Endothelial cell of umbilical vein (primary cell): ENCODE measurements around the gene MBNL2. TPM values are rescaled to one million over a fixed set of nuclear protein-coding genes. Genes with fewer than 3 reads are reported as not detected.

Experiments
- BruUV-seq: library from RNA; stranded (reverse); fragments of 400-500 nt; replicated peaks from 2 replicates; lab custom pipeline; 2021; lab: Mats Ljungman, UMichigan
- CTCF ChIA-PET: fragments of 300-600, 350-600 bp; sonication (Branson Sonifier 250); formaldehyde crosslinking; loops from one replicate; lab custom pipeline; 2021; ENCODE audit warnings: antibody characterized with exemption, inconsistent platforms; lab: Charles Lee
- POLR2A ChIA-PET: fragments of 300-600, 350-600 bp; sonication (Branson Sonifier 250); formaldehyde crosslinking; loops from one replicate; lab custom pipeline; 2021; ENCODE audit warnings: antibody characterized with exemption, inconsistent platforms; lab: Charles Lee
- DNase-seq: peaks from one replicate; pipeline ENCODE4 v3.0.0-alpha.2; 2011; ENCODE audit warnings: low read depth, low spot score
- FAIRE-seq: peaks from 2 replicates; lab custom pipeline; 2011; peaks lifted over from hg19 to GRCh38; lab: Jason Lieb, UNC
- H2AFZ ChIP-seq: 2 replicates; pipeline ENCODE4 v1.6.0; 2012; ENCODE audit warnings: low read depth, low read length, control low read depth, inconsistent platforms
- H3K27ac ChIP-seq: 2 replicates; pipeline ENCODE4 v1.5.1; 2011; ENCODE audit warnings: low read depth, mild to moderate bottlenecking, control low read depth, low read length, moderate library complexity; ENCODE audit not compliant: insufficient read depth
- H3K27me3 ChIP-seq, 2 experiments: 2 replicates each; pipeline versions ENCODE4 v1.6.0 to v1.6.1; 2011; ENCODE audit warnings: low read length in 2 of 2, mixed read lengths in 1 of 2; ENCODE audit not compliant: control insufficient read depth in 2 of 2, insufficient read depth in 2 of 2
- H3K36me3 ChIP-seq, 2 experiments: 2 replicates in 1 of 2; 3 replicates in 1 of 2; pipeline ENCODE4 v1.5.1; 2011; ENCODE audit warnings: low read length in 2 of 2, mild to moderate bottlenecking in 1 of 2, moderate library complexity in 1 of 2; ENCODE audit not compliant: control insufficient read depth in 2 of 2, insufficient read depth in 2 of 2; ENCODE audit errors: extremely low read depth in 1 of 2
- H3K4me1 ChIP-seq: 3 replicates; pipeline ENCODE4 v1.5.1; 2011; ENCODE audit warnings: mild to moderate bottlenecking, low read length; ENCODE audit not compliant: control insufficient read depth, insufficient read depth; ENCODE audit errors: extremely low read depth
- H3K4me2 ChIP-seq: 2 replicates; pipeline ENCODE4 v1.6.1; 2011; ENCODE audit warnings: low read length, control low read depth, mixed read lengths; ENCODE audit not compliant: insufficient read depth
- H3K4me3 ChIP-seq, 3 experiments: fragments of 200-600 bp in 1 of 3; sonication (generic), shearing (Covaris generic) in 1 of 3; replicated peaks in 1 of 3; 2 replicates each; pipeline ENCODE4 v1.5.1; 2011 to 2016; ENCODE audit warnings: control low read depth in 3 of 3, low read length in 3 of 3, mild to moderate bottlenecking in 2 of 3, inconsistent platforms in 1 of 3, low read depth in 1 of 3, moderate library complexity in 1 of 3; ENCODE audit not compliant: insufficient read depth in 1 of 3
- H3K79me2 ChIP-seq: 2 replicates; pipeline ENCODE4 v1.6.0; 2012; ENCODE audit warnings: low read length, inconsistent platforms; ENCODE audit not compliant: control insufficient read depth, insufficient read depth
- H3K9ac ChIP-seq: replicated peaks from 2 replicates; pipeline ENCODE3; 2011; ENCODE audit warnings: low read length, control low read depth; ENCODE audit not compliant: insufficient read depth; ENCODE audit errors: extremely low read depth
- H3K9me1 ChIP-seq: replicated peaks from 3 replicates; pipeline ENCODE4 v1.6.0; 2011; ENCODE audit warnings: mild to moderate bottlenecking, low read length; ENCODE audit not compliant: control insufficient read depth, insufficient read depth; ENCODE audit errors: extremely low read depth
- H3K9me3 ChIP-seq: replicated peaks from 2 replicates; pipeline ENCODE4 v1.5.1; 2012; ENCODE audit warnings: low read length, inconsistent platforms; ENCODE audit not compliant: control insufficient read depth, insufficient read depth
- H4K20me1 ChIP-seq: replicated peaks from 2 replicates; pipeline ENCODE3; 2011; ENCODE audit warnings: mild to moderate bottlenecking, low read length; ENCODE audit not compliant: control insufficient read depth, insufficient read depth; ENCODE audit errors: extremely low read depth
- CTCF ChIP-seq, 2 donors: IDR thresholded peaks; 1 replicate in 1 of 2; 2 replicates in 1 of 2; pipeline ENCODE4 v1.5.1; 2011; ENCODE audit warnings: low read length in 2 of 2, mild to moderate bottlenecking in 2 of 2, moderate library complexity in 2 of 2, control low read depth in 1 of 2, inconsistent platforms in 1 of 2, low read depth in 1 of 2; ENCODE audit not compliant: insufficient read depth in 1 of 2; ENCODE audit errors: extremely low read depth in 1 of 2
- EZH2 ChIP-seq: IDR thresholded peaks from 2 replicates; pipeline ENCODE4 v1.6.1; 2012; ENCODE audit warnings: borderline replicate concordance, low read depth, mild to moderate bottlenecking, moderate library complexity, low read length, inconsistent platforms; ENCODE audit not compliant: severe bottlenecking
- FOS ChIP-seq: IDR thresholded peaks from 2 replicates; pipeline ENCODE4 v1.6.1; 2011; ENCODE audit warnings: mild to moderate bottlenecking, low read length, moderate library complexity, borderline replicate concordance; ENCODE audit not compliant: insufficient read depth
- GATA2 ChIP-seq: IDR thresholded peaks from 2 replicates; pipeline ENCODE4 v1.7.0; 2011; ENCODE audit warnings: low read depth, mild to moderate bottlenecking, moderate library complexity, mixed read lengths, low read length; ENCODE audit not compliant: insufficient read length, insufficient read depth
- JUN ChIP-seq: IDR thresholded peaks from 2 replicates; pipeline ENCODE4 v1.6.1; 2011; ENCODE audit warnings: borderline replicate concordance, low read depth; ENCODE audit not compliant: insufficient read length, insufficient read depth
- MAX ChIP-seq: IDR thresholded peaks from 2 replicates; pipeline ENCODE4 v1.6.1; 2011; ENCODE audit not compliant: insufficient read depth, insufficient read length
- MYC ChIP-seq: IDR thresholded peaks from one replicate; pipeline ENCODE4 v1.6.1; 2011; ENCODE audit warnings: mild to moderate bottlenecking, low read depth, low read length
- POLR2A ChIP-seq: IDR thresholded peaks from 2 replicates; pipeline ENCODE4 v1.6.1; 2012; ENCODE audit warnings: low read depth, mild to moderate bottlenecking, control low read depth, low read length
- POLR2AphosphoS5 ChIP-seq: IDR thresholded peaks from 2 replicates; pipeline ENCODE4 v1.6.1; 2012; ENCODE audit warnings: low read depth, mild to moderate bottlenecking, control low read depth, low read length, moderate library complexity; ENCODE audit not compliant: insufficient read depth
- dilution Hi-C: fragments of 300-500 bp; cut with MboI; formaldehyde crosslinking; loops from one replicate; pipeline ENCODE4 v1.15.0; 2019; ENCODE audit warnings: low sequenced_read_pairs; ENCODE audit not compliant: extremely low pct_ligation_motif_present
- intact Hi-C: fragments of 100-400 bp; cut with micrococcal nuclease; formaldehyde crosslinking; loops from one replicate; pipeline ENCODE4 v1.10.0; 2022
- polyA plus RNA-seq, 4 experiments: library from polyadenylated mRNA; depleted of rRNA in 3 of 4; stranded (reverse) in 3 of 4; unstranded in 1 of 4; fragments of >200 nt; gene quantifications; 2 replicates each; pipeline versions ENCODE4 v1.2.1 to v1.2.3, GENCODE V29; 2011 to 2012; ENCODE audit warnings: missing spikeins in 1 of 4
- total RNA-seq: library from RNA; stranded (reverse); gene quantifications from 2 replicates; pipeline ENCODE4 v1.2.3, GENCODE V29; 2021

MBNL2 gene
- total and polyA plus RNA-seq, 2 donors (not counting 3 experiments of a cell fraction or from before 2014, with no cell fraction given) = 32.9 to 76.5 TPM

DNA sequence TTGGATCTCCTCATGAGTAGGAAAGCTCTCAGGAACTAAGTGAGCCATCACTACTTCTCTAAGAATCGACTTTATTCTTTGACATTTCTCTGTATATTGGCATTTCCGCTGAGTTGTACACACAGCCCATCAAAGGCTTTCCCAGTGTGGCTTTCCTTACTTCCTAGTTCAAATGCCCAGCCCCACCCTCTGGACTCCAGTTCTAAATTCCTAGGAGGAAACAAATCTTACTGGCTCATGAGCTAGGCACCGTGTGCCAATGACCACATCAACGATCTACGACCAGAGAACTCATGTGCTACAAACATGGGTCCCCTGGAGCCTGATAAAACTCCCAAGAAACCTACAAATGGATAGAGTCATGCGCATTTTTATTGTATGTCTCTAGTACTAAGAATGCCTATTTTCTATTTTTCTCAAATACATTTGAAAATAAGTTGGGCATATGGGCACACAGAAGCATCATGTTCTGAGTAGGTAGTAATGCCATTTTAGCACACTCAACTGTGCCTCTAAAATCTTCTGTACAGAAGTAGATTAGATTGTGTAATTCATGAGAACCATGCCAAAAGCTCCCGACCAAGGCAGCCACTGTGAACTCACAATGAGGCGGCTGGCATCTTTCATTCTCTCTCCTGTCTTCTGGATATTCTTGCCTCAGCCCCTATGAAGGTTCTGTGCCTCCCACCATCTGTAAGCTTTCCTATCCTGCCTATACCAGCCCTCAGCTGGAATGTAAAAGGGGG lies 201.3 kb downstream of the MBNL2 start:
- Histone ChIP-seq H3K36me3 (no peaks in the 10 kb centered on the region), H4K20me1 (no peaks in the 10 kb centered on the region), H3K79me2 (no peaks in the 10 kb centered on the region), H3K9me3 (no peaks in the 10 kb centered on the region), H3K4me3 (no peak overlapping the region), H3K27ac (no peak overlapping the region), H3K9ac (no peak overlapping the region), H3K9me1 (no peaks in the 10 kb centered on the region), H3K4me2 (no peak overlapping the region), H2AFZ (no peak overlapping the region), H3K27me3 (peaks cover 3% of the 10 kb centered on the region in 2 experiments), H3K4me1 (no peaks in the 10 kb centered on the region)
- FAIRE-seq (no peak), DNase-seq (no peak)
- ChIA-PET POLR2A (no interaction called here), CTCF (interaction anchor here (1.0 kb wide), 1 partner anchor 10 kb away, joined by 3 read pairs; no protein-coding TSS in a partner anchor)
- BruUV-seq = no TSS peak
- dilution Hi-C loops (no loop called here), intact Hi-C loops (no loop called here)
- no peak for TF ChIP-seq MYC
- TF ChIP-seq POLR2AphosphoS5 = no peak
- no peak for TF ChIP-seq POLR2A
- no peak for TF ChIP-seq JUN
- TF ChIP-seq FOS = no peak
- no peak for TF ChIP-seq CTCF (IDR thresholded peaks at IDR 0.05; ENCODE audit: extremely low read depth in 1 of 2, insufficient read depth in 1 of 2, low read depth in 1 of 2, low read length in 2 of 2)
- no peak for TF ChIP-seq GATA2
- no peak for TF ChIP-seq MAX
- TF ChIP-seq EZH2 = no peak
